Kasumi-1 (cell line): Measurements from ENCODE around the gene KLHL30.
"Not testable (repeated sequence)": the region's sequence is repeated elsewhere in the genome, so short reads cannot be mapped to it uniquely, and the experiment has no call there.

Source experiments
- DNase-seq, 2 experiments: peaks; one replicate each; lab custom pipeline; 2025; lab: John Stamatoyannopoulos, UW

Gene KLHL30

DNA sequence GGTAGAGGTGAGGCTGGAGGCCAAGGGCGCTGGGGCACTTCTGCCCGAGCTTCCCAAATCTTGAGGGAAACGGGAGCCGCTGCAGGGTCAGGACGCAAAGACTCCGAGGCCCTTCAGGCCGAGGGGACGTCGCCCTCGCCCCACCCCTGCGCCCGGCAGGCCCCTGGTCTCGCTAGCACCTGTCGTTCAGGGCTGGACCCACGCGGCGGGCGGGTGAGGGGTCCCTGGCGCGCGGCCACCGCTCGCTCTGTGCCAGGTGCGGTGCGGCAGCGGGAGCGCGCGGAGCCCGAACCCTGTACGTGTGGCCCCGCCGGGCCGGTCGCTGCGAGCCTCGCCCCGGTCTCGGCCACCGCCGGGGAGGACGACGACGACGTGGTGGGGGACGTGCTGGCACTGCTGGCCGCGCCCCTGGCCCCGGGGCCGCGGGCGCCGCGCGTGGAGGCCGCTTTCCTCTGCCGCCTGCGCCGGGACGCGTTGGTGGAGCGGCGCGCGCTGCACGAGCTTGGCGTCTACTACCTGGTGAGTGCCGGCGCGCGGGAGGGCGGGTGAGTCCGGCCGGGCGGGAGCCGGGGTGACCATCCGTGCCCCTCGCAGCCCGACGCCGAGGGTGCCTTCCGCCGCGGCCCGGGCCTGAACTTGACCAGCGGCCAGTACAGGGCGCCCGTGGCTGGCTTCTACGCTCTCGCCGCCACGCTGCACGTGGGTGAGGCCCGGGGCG is 25.2 kb downstream of the KLHL30 start:
- DNase-seq: no peak

DNA sequence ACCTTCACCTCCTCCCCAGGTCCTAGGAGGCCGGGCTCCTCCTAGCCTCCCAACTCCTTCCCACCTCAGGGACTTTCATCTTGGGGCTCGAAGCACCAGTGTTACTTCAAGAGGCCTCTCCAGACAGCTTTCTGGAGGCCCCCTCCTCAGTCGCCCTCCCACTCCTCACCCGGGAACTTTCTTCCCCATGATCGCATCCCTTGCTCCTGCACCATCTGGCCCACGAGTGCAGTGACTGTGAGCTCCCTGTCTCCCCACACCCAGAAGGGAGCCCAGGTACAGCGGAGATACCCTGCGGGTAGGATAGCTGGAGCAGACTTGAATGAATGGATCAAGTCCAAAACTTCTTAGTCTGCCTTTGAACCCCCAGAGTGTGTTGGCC is 26.4 kb downstream of the KLHL30 start:
- no peak for DNase-seq

DNA sequence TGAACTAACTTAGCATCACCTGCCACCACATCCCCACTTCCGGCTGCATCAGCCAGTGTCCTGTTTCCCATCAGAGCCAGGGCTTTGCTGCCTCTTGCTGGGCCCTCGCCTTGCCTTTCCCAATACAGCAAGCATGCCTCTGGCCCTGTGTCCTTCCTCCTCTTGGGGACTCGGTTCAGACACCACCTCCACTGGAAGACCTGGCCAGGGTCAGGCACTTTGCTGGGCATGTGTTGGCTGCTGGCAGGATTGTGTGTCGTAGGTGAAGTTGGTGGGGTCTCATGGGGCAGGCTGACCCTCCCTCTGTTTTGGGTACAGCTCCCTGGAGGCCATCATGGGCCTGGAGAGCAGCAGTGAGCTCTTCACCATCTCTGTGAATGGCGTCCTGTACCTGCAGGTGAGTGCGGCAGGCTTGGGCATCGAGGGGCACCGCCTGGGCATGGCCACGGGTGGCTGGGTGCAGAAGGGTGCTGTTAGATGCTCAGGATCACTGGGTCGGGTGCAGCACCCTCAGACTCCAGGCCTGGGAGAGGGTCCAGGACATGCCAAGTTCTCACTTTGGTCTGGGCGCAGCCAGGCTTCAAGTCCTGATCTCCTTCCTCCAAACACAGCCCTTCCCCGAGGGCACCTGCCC is 26.9 kb downstream of the KLHL30 start:
- DNase-seq: no peak

DNA sequence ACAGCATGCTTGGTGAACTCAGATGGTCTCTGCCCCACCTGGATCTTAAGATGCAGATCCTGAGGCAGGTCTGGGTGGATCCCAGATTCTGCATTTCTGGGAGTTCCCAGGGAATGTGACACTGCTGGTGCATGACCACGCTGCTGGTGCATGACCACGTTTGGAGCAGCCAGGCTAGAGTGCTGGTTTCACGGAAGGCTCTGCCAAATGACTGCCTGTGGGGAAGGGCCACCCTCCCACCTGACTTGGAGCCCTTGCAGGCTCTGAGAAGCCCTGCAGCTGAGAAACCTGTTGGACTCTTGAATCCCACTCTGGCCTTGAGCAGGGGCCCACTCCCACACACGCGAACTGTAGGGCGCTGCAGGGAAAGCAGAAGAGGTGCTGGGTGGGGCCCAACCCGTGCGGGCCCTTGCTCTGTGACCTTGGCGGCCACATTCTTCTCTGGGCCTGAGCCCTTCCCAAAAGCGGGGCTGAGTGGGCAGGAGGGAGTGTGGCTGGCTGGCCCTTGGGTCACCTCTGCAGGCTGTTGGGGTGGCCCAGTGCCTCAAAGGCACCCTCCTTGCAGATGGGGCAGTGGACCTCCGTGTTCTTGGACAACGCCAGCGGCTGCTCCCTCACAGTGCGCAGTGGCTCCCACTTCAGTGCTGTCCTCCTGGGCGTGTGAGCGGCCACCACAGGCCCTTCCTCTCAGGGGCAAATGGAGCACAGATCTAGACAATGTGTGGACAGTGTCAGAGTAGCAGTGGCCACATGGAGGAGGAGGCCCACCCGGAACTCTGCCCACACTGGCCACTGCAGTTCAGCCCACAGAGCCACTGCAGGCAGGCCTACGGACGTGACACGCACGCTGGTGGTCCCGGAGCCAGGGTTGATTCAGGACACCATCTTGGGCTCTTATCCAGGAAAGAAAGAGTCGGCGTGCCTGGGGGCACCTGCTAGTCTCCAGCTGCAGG is 28.2 kb downstream of the KLHL30 start:
- no peak for DNase-seq

DNA sequence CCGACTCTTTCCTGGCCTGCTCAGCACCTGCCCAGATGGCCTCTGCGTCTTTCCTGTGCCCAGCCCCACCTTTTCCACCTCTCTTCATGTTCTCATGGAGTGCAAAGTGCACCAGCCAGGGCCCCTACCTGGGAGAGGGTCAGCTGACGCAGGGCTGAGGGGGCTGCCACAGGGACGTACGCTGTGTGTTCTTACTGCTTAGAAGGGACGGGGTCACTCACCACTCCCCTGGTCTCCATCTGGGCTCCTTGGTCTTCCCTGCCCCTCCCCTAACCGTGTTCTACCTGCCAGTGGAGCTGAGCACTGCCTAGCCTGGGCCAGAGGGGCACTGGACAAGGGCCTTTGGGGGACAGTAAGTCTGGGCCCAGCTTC is 28.9 kb downstream of the KLHL30 start:
- DNase-seq: no peak

DNA sequence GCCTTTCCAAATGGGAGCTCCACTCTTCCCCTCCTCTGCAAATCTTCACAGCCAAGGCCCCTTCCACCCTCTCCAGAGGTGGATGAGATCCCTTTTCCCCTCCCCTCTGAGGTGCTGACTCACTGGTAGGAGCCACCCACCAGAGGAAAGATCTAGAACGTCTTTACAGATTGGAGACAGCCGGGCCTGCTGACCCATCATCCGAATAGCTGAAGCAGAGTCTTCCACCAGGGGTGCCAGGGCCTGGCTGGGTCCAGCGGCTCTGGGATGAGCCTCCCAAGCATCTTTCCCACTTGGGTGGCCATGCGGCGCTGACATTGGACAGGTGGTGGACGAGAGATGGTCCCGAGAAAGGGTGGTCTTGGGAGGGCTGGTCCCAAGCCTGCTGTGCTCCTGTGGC is 29.3 kb downstream of the KLHL30 start:
- no peak for DNase-seq

DNA sequence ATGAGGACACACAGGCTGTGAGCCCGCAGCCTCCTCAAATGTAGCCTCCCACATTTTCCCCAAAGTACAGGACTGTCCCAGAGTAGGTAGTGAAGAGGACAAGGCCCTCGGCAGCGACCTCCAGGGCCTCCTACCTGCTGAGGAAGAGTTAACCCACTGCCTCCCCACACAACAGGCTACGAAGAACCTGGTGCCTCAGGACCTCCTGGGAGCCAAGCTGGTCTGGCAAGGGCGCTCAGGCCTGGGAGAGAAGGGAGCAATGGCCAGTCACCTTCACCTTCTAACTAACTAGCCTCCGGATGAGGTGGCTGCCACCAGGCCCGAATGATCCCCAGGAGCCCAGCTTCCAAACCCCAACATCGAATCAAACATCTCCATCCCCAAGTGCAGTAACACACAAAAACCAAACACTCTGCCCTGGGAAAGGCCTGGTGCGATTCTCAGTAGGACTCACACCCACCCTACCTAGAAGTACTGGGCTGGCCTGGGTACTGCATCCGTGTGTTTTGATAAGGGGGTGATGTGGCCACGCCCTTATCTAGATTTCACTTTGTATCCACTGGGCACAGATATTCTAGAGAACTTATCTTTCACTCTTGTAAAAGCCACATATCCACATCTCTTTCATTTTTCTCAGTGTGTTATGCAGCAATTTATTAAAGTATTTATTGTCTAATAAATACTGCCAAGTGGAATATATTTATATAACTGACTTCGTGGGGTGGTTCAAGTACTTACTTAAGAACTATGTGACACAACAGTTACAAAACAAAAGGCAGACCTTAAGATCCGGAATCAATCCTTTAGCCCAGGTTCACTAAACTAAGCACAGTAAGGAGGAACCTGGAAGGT is 30.0 kb downstream of the KLHL30 start:
- DNase-seq: no peak

DNA sequence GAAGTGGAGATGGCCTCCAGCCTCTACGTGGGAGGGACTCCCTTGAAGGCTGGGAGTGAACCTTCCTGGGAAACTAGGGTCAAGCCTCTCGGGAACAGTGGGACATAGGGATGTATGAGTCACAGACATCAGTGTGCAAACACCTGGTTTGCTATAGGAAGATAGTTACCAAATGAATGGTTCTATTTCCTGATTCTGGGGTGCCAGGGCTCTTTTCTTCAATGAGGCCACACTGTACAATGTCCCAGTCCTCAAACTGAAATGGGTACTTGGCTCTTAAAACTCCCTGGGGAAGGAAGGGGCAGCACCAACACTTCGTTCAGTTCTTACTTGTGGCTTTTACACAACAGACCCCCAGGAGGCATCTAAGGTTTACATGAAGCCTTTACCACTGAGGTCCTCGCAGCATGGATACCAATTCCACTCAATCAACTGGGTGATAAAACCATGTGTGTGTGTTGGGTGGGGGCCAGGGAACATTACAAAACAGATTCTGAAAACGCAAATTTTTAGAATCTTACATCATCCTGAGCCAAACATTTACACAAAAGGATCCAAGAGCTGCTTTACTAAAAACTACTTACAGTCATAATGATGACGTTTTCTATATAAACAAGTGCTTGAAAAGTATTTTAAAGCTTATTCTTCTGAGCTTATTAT is 30.7 kb downstream of the KLHL30 start:
- no peak for DNase-seq

DNA sequence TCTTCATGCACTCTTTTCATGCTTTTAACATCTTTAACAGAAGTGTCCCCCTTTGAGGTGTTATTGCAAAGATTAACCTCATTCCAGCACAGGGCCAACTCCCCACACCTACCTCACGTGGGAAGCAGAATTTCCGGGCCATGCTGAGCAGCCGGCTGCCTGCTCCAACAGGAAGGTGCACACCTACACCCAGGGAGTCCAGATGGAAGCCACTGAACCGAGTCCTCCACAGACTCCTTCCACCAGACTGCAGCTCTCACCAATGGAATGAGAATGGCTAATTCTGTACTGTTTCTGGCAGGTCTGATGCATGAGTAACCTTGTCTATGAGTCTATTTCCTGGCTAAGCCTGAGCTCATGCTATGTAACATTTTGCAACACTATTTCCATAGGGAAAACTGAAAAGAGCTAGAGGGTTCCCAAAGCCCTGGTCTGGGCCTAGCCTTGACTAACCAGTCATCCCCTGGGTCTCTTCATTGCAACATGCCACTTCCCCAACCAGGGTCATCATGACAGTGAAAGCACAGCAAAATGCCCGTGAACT is 31.3 kb downstream of the KLHL30 start:
- DNase-seq: no peak

DNA sequence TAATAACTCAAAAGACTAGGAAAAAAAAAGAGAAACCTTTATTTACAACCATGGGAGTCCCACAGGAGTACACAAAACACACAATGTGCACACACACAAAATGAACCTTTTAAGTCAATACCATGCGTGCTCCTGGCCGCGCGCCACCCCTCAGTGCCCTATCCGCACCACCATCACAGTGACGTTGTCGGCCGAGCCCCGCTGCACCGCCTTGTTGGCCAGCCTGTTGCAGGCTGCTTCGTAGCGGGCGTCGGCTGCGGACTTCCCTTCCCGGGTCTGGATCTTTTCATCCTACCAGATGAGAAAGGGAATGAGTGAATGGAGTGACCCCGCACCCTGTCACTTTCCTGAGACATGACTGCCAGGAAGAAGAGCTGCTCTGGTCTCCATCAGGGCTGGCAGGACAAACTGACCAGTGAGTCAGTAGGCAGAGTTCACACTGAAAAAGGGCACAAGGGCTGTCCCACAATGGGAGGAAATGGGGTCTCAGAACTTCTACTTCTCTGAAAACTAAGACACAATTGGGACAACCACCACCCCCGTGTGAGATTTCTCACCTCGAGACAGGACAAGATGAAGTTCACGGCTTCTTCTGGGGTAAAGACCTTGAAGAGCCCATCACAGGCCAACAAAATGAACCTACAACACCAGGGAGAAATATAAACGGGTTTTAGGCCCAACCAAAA is 32.1 kb downstream of the KLHL30 start:
- DNase-seq: no peak

DNA sequence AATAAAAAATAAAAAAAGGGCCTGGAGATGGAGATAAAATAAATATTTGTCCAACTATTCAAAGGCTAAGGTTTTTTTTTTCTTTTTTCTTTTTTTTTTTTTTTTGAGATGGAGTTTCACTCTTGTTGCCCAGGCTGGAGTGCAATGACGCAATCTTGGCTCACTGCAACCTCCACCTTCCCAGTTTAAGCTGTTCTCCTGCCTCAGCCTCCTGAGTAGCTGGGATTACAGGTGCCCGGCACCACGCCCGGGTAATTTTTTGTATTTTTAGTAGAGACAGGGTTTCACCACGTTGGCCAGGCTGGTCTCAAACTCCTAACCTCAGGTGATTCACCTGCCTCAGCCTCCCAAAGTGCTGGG is 32.6 kb downstream of the KLHL30 start:
- not testable (repeated sequence) for DNase-seq

DNA sequence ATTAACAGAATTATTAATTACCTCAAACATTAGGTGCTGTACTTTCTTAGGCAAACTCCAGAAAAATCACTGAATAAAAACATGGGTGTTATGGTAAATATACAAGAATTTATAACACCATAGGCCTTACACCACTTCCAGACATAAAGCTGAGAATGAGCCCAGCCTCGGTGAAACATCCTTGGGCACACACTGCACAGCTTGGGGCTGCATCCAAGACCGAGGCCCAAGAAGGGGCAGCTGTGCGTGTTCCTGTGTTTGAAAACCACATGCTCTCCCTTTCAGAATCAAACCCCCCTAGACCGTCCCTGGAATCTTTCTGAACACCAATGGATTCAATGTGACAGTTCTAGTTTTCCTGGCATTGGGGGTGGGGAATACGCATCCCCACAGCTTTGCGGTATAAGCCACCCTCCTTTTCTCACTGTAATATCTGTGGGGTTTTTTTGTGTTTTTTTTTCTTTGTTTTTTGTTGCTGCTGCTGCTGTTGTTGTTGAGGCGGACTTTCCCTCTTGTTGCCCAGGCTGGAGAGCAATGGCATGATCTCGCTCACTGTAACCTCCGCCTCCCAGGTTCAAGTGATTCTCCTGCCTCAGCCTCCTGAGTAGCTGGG is 33.2 kb downstream of the KLHL30 start:
- DNase-seq: no peak

DNA sequence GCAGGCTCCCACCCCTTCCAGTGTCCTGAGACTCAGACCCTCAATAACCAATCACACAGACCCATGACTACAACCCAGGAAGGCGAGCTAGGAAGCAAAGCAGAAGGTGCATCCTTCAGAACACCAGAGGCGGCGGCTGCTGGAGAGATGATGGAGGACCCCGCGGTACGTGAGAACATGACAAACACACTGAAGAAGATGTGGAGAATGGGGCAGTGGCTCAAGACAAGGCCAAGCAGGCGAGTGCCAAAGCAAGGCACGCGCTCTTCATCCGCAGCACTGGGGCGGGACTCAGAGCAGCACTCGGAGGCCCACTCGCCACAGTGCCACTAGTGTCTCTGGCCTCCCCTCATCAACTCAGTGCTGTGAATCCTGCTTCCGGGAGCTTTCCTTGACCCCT is 34.0 kb downstream of the KLHL30 start:
- DNase-seq: no peak

DNA sequence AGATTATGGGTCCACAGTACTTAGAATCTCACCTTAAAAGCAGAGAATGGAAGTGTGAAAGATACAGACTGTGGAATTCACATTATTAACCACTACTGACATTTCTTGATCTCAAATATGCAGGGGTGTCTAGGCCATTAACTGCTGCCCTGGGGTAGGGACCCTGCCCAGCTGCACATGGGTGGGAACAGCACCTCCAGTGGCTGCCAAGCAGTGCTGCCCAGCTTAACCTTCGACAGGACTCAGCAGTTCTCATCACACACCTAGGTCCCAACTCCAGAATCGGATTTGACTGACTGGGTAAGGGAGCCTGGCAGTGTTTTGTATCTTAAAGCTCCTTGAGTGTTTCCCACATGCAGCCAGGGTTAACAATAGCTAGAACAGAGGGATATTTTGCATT is 35.2 kb downstream of the KLHL30 start:
- no peak for DNase-seq

DNA sequence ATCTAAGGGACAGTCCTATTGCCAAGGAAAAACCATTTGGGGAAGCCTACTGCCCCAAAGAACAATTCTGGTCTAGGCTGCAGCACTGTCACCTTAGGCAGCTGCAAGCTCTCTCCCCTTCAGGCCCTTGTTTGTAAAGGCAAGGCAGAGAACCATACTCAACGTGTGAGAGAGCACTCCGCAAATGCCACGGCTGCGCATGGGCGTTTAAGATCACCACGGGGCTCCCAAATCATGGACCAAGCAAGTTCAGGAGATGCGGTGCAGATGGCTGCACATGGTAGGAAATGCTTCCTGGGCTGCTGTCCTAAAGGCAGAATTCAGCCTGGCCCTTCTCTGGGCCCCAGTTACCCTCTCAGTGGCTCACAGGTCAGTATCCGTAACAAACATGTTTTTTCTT is 35.8 kb downstream of the KLHL30 start:
- no peak for DNase-seq

DNA sequence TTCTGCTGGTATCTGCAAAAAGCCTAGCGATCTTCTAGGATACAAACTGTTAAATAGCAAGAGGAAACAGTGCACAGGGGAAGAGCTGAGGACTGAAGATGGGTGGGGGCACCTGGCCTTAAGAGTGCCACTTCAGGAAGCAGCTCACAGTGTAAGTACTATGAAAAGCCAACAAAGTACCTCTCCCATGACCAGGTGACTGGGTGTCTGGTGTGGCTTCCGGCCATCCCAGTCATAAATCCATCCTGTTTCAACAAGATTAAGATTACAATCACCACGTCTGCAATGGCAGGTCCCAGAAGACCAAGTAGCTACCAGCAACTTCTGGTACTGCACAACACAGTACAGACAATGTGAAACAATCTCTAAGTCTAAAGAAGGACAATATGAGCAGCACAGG is 36.2 kb downstream of the KLHL30 start:
- DNase-seq: no peak

DNA sequence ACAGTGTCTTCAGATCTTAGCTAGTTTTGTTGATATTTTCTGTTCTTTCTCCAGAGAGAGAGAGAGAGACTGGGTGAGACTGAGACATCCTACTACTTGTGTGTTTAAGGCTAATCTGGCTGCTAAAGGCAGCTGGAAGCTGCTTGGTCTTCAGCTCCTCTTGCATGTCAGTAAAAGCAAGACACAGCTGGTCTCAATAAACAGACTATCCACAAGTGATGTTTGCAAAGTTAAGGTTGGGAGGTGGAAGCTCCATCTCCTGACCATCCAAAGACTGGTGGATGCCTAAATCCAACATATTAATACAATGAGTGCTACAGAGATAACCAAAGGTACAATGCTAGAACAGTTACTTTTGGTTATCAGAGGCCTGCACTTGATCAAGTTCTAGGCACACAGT is 38.1 kb downstream of the KLHL30 start:
- DNase-seq: no peak

DNA sequence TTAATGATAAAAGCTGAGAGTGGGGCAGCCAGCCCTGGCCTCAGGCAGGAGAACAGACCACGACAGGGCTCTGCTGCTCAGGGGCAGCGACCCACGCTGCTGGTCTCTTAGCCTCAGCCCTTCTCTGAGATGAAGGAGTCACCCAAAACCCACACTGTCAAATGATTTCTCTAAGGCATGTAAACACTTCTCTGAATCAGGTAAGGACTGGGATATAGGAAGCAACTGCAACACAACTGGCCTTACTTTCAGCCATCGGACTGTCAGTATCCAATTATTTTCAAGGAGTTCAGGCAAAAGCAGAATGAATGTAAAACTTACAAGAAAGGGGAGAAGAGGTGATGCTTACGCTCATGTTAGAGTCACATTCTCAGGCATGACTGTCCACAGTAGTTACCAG is 42.1 kb downstream of the KLHL30 start:
- no peak for DNase-seq

DNA sequence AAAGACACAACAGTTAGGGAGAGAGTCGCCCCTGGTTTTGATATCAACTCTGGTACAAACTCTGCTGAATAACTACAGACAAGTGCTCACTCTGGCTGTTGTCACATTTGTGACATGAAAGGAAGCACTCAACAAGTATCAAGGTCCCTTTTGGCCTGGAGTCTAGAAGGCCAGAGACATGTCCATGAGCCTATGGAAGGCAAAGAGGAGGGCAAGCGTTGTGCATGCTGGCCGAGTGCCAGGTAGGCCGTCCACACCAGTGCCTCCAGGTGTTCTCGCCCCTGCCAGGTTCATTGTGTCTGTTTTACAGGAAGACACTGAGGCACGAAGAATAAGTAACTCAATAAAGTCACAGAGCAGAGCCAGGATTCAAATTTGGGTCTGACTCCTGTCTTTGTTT is 43.9 kb downstream of the KLHL30 start:
- no peak for DNase-seq

DNA sequence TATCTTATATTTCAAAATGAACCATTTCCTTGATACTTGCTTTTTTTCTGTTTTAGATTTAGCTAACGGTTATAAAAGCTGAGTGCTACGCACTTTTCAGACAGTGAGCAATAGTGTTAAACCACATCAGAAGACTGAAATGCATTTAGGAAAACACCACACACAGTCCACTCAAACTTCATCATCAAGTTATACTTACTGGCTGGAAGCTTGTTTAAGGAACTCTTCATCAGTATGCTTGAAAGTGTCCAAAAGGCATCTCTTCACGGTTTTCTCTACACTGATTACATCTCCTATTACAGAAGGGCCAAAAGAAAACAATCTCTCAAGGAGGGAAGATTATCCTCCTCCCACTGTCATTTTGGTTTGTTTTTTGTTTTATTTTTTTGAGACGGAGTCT is 45.4 kb downstream of the KLHL30 start:
- no peak for DNase-seq
